ENCODE results near the gene ELN.
A peak's percentile ranks its signal among the peaks of the same experiment; 100 is the strongest.

The ELN gene

DNA sequence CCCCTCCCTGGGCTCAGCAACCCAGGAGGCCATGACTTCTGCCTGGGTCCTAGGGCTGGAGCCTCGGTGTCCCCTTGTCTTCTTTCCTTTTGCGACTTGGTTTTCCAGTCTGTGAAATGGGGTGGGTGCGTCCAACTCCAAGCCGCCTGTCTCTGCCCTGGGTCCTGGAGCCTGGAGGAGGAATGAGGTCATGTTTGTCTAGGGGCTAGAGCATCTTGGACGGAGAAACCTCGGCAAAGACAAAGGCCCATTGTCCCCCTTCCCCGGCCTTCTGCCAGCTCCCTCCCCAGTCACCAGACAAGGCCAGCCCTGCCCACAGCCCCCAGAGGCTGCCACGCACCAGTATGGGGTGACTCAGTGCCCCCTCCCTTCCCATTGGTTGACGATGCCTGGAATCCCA lies 39.8 kb upstream of the ELN start:
- Histone ChIP-seq H3K9me3 (ENCODE audit: severe bottlenecking) (no peaks in the 10 kb centered on the region), H3K4me3 (ENCODE audit: severe bottlenecking) (no peak overlapping the region), H3K27ac (ENCODE audit: poor library complexity, severe bottlenecking) (no peak overlapping the region), H3K4me1 (ENCODE audit: insufficient read depth, poor library complexity, severe bottlenecking) (peaks cover 3% of the 10 kb centered on the region), H3K36me3 (ENCODE audit: low read depth) (no peaks in the 10 kb centered on the region), H3K27me3 (ENCODE audit: insufficient read depth, poor library complexity, severe bottlenecking) (no peaks in the 10 kb centered on the region)
- TF ChIP-seq, protein P1, sequence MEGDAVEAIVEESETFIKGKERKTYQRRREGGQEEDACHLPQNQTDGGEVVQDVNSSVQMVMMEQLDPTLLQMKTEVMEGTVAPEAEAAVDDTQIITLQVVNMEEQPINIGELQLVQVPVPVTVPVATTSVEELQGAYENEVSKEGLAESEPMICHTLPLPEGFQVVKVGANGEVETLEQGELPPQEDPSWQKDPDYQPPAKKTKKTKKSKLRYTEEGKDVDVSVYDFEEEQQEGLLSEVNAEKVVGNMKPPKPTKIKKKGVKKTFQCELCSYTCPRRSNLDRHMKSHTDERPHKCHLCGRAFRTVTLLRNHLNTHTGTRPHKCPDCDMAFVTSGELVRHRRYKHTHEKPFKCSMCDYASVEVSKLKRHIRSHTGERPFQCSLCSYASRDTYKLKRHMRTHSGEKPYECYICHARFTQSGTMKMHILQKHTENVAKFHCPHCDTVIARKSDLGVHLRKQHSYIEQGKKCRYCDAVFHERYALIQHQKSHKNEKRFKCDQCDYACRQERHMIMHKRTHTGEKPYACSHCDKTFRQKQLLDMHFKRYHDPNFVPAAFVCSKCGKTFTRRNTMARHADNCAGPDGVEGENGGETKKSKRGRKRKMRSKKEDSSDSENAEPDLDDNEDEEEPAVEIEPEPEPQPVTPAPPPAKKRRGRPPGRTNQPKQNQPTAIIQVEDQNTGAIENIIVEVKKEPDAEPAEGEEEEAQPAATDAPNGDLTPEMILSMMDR (IDR thresholded peaks at IDR 0.05; ENCODE audit: poor library complexity, severe bottlenecking) = no peak
- no peak for DNase-seq (ENCODE audit: low spot score)
- ATAC-seq (ENCODE audit: low read depth) = no peak; the same call in 2 of the 3 replicates

- no peaks in the 10 kb centered on the region for H3K27me3 ChIP-seq (ENCODE audit: insufficient read depth, poor library complexity, severe bottlenecking)
- no peak for DNase-seq (ENCODE audit: low spot score)
- TF ChIP-seq, protein P1 (IDR thresholded peaks at IDR 0.05; ENCODE audit: poor library complexity, severe bottlenecking) = no peak
- peaks cover 3% of the 10 kb centered on the region for H3K4me1 ChIP-seq (ENCODE audit: insufficient read depth, poor library complexity, severe bottlenecking)
- no peaks in the 10 kb centered on the region for H3K9me3 ChIP-seq (ENCODE audit: severe bottlenecking)
- H3K4me3 ChIP-seq (ENCODE audit: severe bottlenecking) = no peak overlapping the region
- no peak for ATAC-seq (ENCODE audit: low read depth)
- no peaks in the 10 kb centered on the region for H3K36me3 ChIP-seq (ENCODE audit: low read depth)
- H3K27ac ChIP-seq (ENCODE audit: poor library complexity, severe bottlenecking) = no peak overlapping the region
Observed at GRCh38 chr7:73991522-73992100, 36.4 kb upstream of the ELN start.

DNA sequence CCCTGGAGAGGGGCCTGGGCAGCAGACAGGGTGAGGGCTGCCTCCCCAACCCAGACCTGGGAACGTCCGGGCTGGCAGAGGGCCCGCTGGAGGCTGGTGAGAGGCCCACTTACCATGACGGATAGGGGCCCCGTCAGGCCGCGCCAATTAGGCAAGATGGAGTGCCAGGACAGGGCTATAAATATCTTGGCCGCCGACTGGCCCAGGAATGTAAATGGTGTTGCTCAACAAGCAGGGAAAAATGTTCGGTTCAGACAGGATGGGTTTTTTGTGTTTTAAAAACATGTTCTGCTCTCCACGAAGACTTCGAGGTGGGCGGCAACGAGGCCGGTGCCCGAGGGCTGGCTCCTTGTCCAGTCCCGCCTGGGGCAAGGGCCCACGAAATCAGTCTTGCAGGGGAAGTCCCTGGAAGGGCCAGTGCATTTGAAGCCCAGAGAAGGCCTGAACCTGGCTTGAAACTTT lies 35.8 kb upstream of the ELN start:
- H3K4me3 ChIP-seq (ENCODE audit: severe bottlenecking) = no peak overlapping the region
- H3K4me1 ChIP-seq (ENCODE audit: insufficient read depth, poor library complexity, severe bottlenecking) = peaks cover 3% of the 10 kb centered on the region
- peak; percentile 64 for ATAC-seq (ENCODE audit: low read depth)
- no peaks in the 10 kb centered on the region for H3K27me3 ChIP-seq (ENCODE audit: insufficient read depth, poor library complexity, severe bottlenecking)
- no peak overlapping the region for H3K27ac ChIP-seq (ENCODE audit: poor library complexity, severe bottlenecking)
- TF ChIP-seq, protein P1 (IDR thresholded peaks at IDR 0.05; ENCODE audit: poor library complexity, severe bottlenecking) = no peak
- no peaks in the 10 kb centered on the region for H3K36me3 ChIP-seq (ENCODE audit: low read depth)
- no peaks in the 10 kb centered on the region for H3K9me3 ChIP-seq (ENCODE audit: severe bottlenecking)
- DNase-seq (ENCODE audit: low spot score) = no peak

- no peaks in the 10 kb centered on the region for H3K27me3 ChIP-seq (ENCODE audit: insufficient read depth, poor library complexity, severe bottlenecking)
- ATAC-seq (ENCODE audit: low read depth) = no peak
- no peak overlapping the region for H3K27ac ChIP-seq (ENCODE audit: poor library complexity, severe bottlenecking)
- no peak for DNase-seq (ENCODE audit: low spot score)
- TF ChIP-seq, protein P1 (IDR thresholded peaks at IDR 0.05; ENCODE audit: poor library complexity, severe bottlenecking) = no peak
- H3K9me3 ChIP-seq (ENCODE audit: severe bottlenecking) = no peaks in the 10 kb centered on the region
- H3K36me3 ChIP-seq (ENCODE audit: low read depth) = no peaks in the 10 kb centered on the region
- no peak overlapping the region for H3K4me3 ChIP-seq (ENCODE audit: severe bottlenecking)
- H3K4me1 ChIP-seq (ENCODE audit: insufficient read depth, poor library complexity, severe bottlenecking) = peaks cover 3% of the 10 kb centered on the region
Observed at GRCh38 chr7:73994023-73994422, 34.0 kb upstream of the ELN start.

GRCh38 chr7:73994761-73995160 lies 33.2 kb upstream of the ELN start:
- Histone ChIP-seq H3K4me3 (ENCODE audit: severe bottlenecking) (no peak overlapping the region), H3K27ac (ENCODE audit: poor library complexity, severe bottlenecking) (no peak overlapping the region), H3K9me3 (ENCODE audit: severe bottlenecking) (no peaks in the 10 kb centered on the region), H3K4me1 (ENCODE audit: insufficient read depth, poor library complexity, severe bottlenecking) (peaks cover 3% of the 10 kb centered on the region), H3K36me3 (ENCODE audit: low read depth) (no peaks in the 10 kb centered on the region), H3K27me3 (ENCODE audit: insufficient read depth, poor library complexity, severe bottlenecking) (no peaks in the 10 kb centered on the region)
- TF ChIP-seq, protein P1 (IDR thresholded peaks at IDR 0.05; ENCODE audit: poor library complexity, severe bottlenecking) = no peak
- no peak for DNase-seq (ENCODE audit: low spot score)
- ATAC-seq (ENCODE audit: low read depth) = no peak
